Uterus (tissue), 4 donors: ENCODE measurements around the gene KRTAP12-2. TPM values are rescaled to one million over a fixed set of nuclear protein-coding genes. Genes with fewer than 3 reads are reported as not detected.
"Not testable (repeated sequence)": the region's sequence is repeated elsewhere in the genome, so short reads cannot be mapped to it uniquely, and the experiment has no call there.

Source experiments
- DNase-seq, 2 donors: peaks; one replicate each; pipeline ENCODE4 v3.0.0-alpha.2; 2019 to 2020
- H3K27ac ChIP-seq, 2 donors: fragments of 200-600 bp; sonication (generic); 1 replicate in 1 of 2; 2 replicates in 1 of 2; pipeline ENCODE4 v1.5.1; 2016 to 2018
- H3K27me3 ChIP-seq, 2 donors: fragments of 200-600 bp; sonication (generic); one replicate each; pipeline ENCODE4 v1.5.1; 2018 to 2019; ENCODE audit warnings: control low read depth in 1 of 2
- H3K36me3 ChIP-seq, 2 donors: fragments of 200-600 bp; sonication (generic); one replicate each; pipeline ENCODE4 v1.5.1; 2019; ENCODE audit warnings: control low read depth in 1 of 2
- H3K4me1 ChIP-seq, 2 donors: fragments of 200-600 bp; sonication (generic); one replicate each; pipeline ENCODE4 v1.5.1; 2018 to 2019; ENCODE audit warnings: control low read depth in 1 of 2
- H3K4me3 ChIP-seq, 2 donors: fragments of 200-600 bp; sonication (generic); 1 replicate in 1 of 2; 2 replicates in 1 of 2; pipeline ENCODE4 v1.5.1; 2018 to 2019; ENCODE audit warnings: mild to moderate bottlenecking in 1 of 2
- H3K9me3 ChIP-seq, 2 donors: fragments of 200-600 bp; sonication (generic); one replicate each; pipeline ENCODE4 v1.5.1; 2019; ENCODE audit warnings: control low read depth in 1 of 2
- POLR2A ChIP-seq, 2 donors: fragments of 450-650 bp; IDR thresholded peaks; one replicate each; pipeline ENCODE4 v1.6.1; 2016; ENCODE audit warnings: antibody characterized with exemption in 2 of 2, mild to moderate bottlenecking in 1 of 2, moderate library complexity in 1 of 2
- intact Hi-C: fragments of 100-400 bp; cut with DNase I; formaldehyde crosslinking; loops from one replicate; pipeline ENCODE4 v1.15.1; 2023; ENCODE audit warnings: low total_unique reads
- total RNA-seq, 4 donors: library from RNA; depleted of rRNA in 3 of 4; stranded (reverse); fragments of >200 nt in 3 of 4; gene quantifications; one replicate each; pipeline versions ENCODE4 v1.1.0 to v1.2.4, GENCODE V29; 2014 to 2023
- TF ChIP-seq, protein P1 (sequence below), 4 experiments: fragments of 200-600 bp in 2 of 4; fragments of 450-650 bp in 2 of 4; sonication (generic) in 2 of 4; IDR thresholded peaks; one replicate each; pipeline ENCODE4 v1.5.1; 2016 to 2019; ENCODE audit warnings: antibody characterized with exemption in 4 of 4, mild to moderate bottlenecking in 2 of 4, moderate library complexity in 1 of 4
- donor health status: DM: yes; HTN: yes; CAD: no.

The KRTAP12-2 gene
- total RNA-seq, 4 donors from 2014 or later, result not detected

DNA sequence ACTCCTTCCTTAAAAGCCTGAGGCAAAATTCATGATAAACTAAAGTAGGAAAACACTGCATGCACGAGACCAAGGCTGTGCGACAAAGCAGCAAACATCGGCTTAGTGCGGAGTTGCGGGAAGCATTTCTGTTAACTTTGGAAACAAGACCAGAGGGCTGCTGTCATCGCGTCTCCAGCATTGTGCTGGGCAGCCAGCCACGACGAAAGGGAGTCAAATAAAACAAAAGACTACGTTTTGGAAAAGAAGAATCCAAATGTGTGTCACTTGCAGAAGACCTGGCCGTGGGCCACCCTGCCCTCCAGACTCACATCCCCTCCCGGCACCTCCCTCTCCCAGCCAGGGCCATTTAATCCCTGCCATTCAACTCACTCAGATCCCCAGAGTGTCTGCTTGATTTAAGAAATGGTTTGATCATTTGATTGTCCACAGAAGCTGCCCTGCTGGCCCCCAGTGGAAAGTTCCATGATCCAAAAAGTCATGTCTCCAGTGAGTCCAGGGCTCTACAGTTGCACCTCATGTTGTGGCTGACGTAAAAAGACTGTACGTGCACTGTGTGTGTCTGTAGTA lies 22.9 kb downstream of the KRTAP12-2 start:
- H3K9me3 ChIP-seq, result no peaks in the 10 kb centered on the region
- H3K27me3 ChIP-seq, result no peaks in the 10 kb centered on the region
- no peak for DNase-seq
- no peaks in the 10 kb centered on the region for H3K36me3 ChIP-seq
- no peak overlapping the region for H3K4me3 ChIP-seq
- TF ChIP-seq, protein P1, sequence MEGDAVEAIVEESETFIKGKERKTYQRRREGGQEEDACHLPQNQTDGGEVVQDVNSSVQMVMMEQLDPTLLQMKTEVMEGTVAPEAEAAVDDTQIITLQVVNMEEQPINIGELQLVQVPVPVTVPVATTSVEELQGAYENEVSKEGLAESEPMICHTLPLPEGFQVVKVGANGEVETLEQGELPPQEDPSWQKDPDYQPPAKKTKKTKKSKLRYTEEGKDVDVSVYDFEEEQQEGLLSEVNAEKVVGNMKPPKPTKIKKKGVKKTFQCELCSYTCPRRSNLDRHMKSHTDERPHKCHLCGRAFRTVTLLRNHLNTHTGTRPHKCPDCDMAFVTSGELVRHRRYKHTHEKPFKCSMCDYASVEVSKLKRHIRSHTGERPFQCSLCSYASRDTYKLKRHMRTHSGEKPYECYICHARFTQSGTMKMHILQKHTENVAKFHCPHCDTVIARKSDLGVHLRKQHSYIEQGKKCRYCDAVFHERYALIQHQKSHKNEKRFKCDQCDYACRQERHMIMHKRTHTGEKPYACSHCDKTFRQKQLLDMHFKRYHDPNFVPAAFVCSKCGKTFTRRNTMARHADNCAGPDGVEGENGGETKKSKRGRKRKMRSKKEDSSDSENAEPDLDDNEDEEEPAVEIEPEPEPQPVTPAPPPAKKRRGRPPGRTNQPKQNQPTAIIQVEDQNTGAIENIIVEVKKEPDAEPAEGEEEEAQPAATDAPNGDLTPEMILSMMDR (IDR thresholded peaks at IDR 0.05), result no peak
- TF ChIP-seq POLR2A (IDR thresholded peaks at IDR 0.05), result no peak
- H3K4me1 ChIP-seq, result no peaks in the 10 kb centered on the region
- intact Hi-C loops, result no loop called here
- no peak overlapping the region for H3K27ac ChIP-seq

DNA sequence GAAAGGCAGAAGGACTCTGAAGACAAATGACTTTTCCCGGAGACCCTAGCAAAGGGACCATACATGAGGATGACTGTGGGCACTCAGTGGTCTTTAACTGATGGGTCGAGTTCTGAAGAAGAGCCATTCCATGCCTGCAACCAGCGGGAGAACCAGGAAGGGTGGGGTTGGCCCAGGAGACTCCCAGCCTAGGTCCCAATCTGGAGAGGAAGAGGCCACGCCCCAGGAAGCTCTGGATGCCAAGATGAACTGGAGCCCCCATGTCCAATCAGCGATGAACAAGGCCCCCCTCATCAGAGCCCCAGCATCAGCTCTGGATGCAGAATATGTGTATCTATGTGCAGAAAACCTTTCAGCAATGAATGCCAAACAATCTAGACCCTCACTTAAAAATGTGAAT lies 26.0 kb downstream of the KRTAP12-2 start:
- Histone ChIP-seq H3K27me3 (no peaks in the 10 kb centered on the region), H3K27ac (no peak overlapping the region), H3K36me3 (no peaks in the 10 kb centered on the region), H3K9me3 (no peaks in the 10 kb centered on the region), H3K4me3 (no peak overlapping the region), H3K4me1 (no peaks in the 10 kb centered on the region)
- intact Hi-C loops, result no loop called here
- DNase-seq, result no peak
- no peak for TF ChIP-seq POLR2A (IDR thresholded peaks at IDR 0.05)
- TF ChIP-seq, protein P1 (IDR thresholded peaks at IDR 0.05), result no peak

DNA sequence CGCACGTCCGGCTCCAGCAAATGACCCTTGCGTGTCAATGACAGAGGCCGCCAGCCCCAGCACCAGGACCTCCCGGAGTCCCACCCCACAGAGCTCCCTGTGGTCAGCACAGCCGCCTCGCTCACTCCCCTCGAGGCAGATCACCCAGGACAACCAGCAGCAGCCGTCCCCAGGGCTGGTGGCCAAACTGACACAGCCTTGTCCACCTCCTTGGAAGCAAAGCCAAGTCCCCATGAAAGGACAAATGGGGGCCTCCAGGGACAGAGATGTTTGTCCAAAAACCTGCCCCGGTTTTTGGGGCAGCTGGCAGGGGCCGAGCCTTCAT lies 27.4 kb downstream of the KRTAP12-2 start:
- no peak overlapping the region for H3K27ac ChIP-seq
- H3K36me3 ChIP-seq, result no peaks in the 10 kb centered on the region
- H3K4me1 ChIP-seq, result no peaks in the 10 kb centered on the region
- no peak for DNase-seq
- intact Hi-C loops, result no loop called here
- no peaks in the 10 kb centered on the region for H3K27me3 ChIP-seq
- no peak overlapping the region for H3K4me3 ChIP-seq
- no peaks in the 10 kb centered on the region for H3K9me3 ChIP-seq
- TF ChIP-seq, protein P1 (IDR thresholded peaks at IDR 0.05), result no peak
- no peak for TF ChIP-seq POLR2A (IDR thresholded peaks at IDR 0.05)

DNA sequence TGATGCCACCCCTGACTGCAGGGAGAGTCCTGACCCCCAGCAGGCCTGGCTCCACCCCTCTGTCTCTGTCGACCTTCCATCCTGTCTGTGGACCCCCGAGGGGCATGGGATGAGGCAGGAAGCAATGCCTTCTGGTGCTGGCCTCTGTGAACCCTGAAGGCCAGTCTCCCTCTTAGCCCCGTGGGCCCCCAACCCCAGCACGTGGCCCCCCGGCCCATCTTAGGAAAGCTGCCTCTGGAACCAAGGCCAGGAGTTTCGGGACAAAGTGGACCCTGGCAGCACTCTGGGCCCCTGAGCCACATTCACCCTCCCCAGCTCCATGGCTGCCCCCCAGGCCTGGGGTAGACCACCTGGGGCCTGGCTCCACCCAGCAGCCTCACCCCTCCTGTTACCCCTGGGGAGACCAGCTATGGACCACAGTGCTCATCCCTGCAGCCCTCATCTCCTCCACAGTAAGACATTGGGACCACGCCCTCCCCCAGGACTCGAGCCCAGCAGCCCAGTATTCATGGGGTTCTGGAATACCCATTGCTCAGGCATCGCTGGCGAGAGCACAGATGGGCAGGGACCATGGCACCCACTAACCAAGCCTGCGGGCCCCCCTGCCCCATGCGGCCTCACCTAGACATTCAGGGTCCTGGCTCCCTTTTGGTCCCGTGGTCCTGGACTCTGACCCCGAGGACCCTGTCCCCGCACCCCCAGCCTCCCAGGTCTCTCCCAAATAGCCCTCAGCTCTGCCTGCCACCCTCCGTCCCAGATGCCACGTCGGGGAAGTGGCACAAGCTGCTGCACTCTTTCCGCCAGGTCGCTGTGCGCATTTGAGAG lies 28.0 kb downstream of the KRTAP12-2 start:
- H3K36me3 ChIP-seq, intact Hi-C loops, H3K27ac ChIP-seq, H3K9me3 ChIP-seq, DNase-seq, H3K27me3 ChIP-seq, H3K4me1 ChIP-seq, H3K4me3 ChIP-seq: not testable (repeated sequence)

DNA sequence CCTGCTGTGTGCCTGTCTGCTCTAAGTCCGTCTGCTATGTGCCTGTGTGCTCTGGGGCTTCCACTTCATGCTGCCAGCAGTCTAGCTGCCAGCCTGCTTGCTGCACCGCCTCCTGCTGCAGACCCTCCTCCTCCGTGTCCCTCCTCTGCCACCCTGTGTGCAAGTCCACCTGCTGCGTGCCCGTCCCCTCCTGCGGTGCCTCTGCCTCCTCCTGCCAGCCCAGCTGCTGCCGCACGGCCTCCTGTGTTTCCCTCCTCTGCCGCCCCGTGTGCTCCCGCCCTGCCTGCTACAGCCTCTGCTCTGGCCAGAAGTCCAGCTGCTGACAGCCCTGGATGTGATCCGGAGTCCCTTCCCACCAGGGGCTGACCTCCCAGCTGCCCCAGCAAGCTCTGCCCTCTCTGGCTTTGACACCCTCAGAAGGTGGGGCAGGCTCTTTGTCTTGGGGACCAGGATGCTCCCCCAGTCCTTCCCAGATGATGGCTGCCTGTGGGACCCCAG lies 28.8 kb downstream of the KRTAP12-2 start:
- DNase-seq, H3K4me3 ChIP-seq, H3K36me3 ChIP-seq, H3K4me1 ChIP-seq, H3K27ac ChIP-seq, H3K9me3 ChIP-seq, H3K27me3 ChIP-seq, intact Hi-C loops: not testable (repeated sequence)

DNA sequence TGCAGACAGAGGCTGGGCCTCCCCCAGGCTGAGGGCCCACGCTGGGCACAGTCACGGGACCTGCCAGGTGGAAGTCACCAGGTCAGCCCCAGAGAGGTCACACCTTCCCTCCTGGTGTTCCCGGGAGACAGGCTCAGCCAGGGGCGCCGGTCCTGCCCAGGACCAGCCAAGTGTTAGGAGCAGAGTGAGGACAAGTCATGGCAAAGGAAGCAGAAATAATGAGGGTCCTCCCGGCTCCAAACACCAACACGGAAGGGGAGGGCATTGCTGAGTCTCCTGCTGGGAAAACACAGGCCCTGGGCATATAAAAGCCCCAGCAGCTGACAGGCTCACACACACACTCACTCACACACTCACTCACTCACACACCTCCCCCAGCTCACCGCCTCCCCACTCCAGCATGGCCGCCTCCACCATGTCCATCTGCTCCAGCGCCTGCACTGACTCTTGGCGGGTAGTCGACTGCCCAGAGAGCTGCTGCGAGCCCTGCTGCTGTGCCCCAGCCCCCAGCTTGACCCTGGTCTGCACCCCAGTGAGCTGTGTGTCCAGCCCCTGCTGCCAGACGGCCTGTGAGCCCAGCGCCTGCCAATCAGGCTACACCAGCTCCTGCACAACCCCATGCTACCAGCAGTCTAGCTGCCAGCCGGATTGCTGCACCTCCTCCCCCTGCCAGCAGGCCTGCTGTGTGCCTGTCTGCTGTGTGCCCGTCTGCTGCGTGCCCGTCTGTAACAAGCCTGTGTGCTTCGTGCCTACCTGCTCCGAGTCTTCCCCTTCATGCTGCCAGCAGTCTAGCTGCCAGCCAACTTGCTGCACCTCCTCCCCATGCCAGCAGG lies 29.5 kb downstream of the KRTAP12-2 start, which contains the start of gene KRTAP10-10:
TSS of gene KRTAP10-10 (plus strand) at position 339 of the 833 bp plus-strand sequence. CDS start at position 401, 62 bp downstream.
- no peak for TF ChIP-seq POLR2A (IDR thresholded peaks at IDR 0.05)
- TF ChIP-seq, protein P1 (IDR thresholded peaks at IDR 0.05), result no peak
- Histone ChIP-seq H3K9me3 (peaks cover 0 to under 1% of the 10 kb centered on the region in 2 donors), H3K27me3 (no peaks in the 10 kb centered on the region), H3K4me1 (no peaks in the 10 kb centered on the region), H3K27ac (no peak within 1 kb of the TSS), H3K4me3 (no peak within 1 kb of the TSS), H3K36me3 (no peaks in the 10 kb centered on the region)
- intact Hi-C loops, result no loop called here
- DNase-seq, result no peak
